ENCODE data around the gene COPZ1.
"Not testable (repeated sequence)": the region's sequence is repeated elsewhere in the genome, so short reads cannot be mapped to it uniquely, and the experiment has no call there.

DNA sequence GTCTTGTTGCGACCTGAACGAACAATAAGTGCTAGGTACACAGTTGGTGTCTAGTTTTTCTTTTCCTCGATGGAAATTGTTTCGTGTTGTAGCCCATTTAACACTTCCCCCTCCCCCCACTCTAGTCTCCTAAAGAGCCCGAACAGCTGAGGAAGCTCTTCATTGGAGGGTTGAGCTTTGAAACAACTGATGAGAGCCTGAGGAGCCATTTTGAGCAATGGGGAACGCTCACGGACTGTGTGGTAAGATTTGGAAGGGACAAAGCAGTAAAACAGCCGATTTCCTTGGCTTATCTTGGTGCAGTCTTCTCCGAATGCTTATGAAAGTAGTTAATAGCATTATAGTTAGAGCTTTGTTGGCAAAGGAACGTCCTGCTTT, 43.7 kb upstream of the COPZ1 start:
- TF ChIP-seq, protein P1, sequence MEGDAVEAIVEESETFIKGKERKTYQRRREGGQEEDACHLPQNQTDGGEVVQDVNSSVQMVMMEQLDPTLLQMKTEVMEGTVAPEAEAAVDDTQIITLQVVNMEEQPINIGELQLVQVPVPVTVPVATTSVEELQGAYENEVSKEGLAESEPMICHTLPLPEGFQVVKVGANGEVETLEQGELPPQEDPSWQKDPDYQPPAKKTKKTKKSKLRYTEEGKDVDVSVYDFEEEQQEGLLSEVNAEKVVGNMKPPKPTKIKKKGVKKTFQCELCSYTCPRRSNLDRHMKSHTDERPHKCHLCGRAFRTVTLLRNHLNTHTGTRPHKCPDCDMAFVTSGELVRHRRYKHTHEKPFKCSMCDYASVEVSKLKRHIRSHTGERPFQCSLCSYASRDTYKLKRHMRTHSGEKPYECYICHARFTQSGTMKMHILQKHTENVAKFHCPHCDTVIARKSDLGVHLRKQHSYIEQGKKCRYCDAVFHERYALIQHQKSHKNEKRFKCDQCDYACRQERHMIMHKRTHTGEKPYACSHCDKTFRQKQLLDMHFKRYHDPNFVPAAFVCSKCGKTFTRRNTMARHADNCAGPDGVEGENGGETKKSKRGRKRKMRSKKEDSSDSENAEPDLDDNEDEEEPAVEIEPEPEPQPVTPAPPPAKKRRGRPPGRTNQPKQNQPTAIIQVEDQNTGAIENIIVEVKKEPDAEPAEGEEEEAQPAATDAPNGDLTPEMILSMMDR (IDR thresholded peaks at IDR 0.05): not testable (repeated sequence)
- TF ChIP-seq EZH2phosphoT487 (IDR thresholded peaks at IDR 0.05): not testable (repeated sequence)
